PC-3 (cell line): ENCODE data around the gene CISD1.

Experiments used
- EZH2 ChIP-seq: fragments of 300-600 bp; sonication (generic); IDR thresholded peaks from one replicate; pipeline ENCODE4 v1.6.1; 2017; ENCODE audit warnings: antibody characterized with exemption, mild to moderate bottlenecking, low read length; ENCODE audit not compliant: unreplicated experiment
- EZH2phosphoT487 ChIP-seq: fragments of 300-600 bp; sonication (generic); IDR thresholded peaks from 2 replicates; pipeline ENCODE4 v1.6.1; 2018; ENCODE audit warnings: mild to moderate bottlenecking, antibody characterized with exemption, low read length, borderline replicate concordance
- TF ChIP-seq, protein P1 (sequence below): fragments of 300-600 bp; sonication (generic); conservative IDR thresholded peaks from 2 replicates; pipeline ENCODE4 v1.5.1; 2017; ENCODE audit warnings: antibody characterized with exemption, low read depth, mild to moderate bottlenecking, low read length

DNA sequence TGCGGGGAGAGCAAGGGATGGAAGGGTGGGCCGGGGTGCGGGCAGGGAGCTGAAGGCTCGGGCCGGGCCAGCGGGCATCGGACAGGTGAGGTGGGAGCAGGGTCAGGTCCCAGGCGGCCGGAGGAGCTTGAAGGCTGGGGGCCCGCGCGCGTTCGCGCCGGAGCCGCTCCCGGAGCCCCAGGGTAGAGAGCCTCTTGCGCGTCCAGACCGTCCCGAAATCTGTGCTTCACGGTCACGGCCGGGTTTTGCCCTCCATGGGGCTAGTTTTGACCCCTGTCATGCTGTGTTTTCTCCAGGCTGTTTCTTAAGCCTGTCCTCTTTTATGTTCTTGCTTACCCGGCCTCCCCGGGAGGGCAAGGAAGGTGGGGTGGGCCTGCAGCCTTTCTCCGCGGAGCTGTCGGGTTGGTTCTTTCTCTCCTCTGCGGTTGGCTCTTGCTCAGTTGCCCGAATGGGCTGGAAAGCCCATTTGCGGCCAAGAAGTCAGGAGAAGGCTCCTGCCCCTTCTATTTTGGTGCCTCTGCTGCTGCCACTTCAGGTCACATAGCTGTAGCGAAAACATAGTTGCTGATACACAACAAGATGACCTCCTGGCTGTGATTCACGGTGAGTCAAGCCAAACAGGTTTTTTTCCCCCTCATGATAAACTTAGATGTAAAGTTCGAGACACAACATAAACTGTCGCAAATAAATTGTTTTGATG, 66.5 kb downstream of the CISD1 start:
- TF ChIP-seq, protein P1, sequence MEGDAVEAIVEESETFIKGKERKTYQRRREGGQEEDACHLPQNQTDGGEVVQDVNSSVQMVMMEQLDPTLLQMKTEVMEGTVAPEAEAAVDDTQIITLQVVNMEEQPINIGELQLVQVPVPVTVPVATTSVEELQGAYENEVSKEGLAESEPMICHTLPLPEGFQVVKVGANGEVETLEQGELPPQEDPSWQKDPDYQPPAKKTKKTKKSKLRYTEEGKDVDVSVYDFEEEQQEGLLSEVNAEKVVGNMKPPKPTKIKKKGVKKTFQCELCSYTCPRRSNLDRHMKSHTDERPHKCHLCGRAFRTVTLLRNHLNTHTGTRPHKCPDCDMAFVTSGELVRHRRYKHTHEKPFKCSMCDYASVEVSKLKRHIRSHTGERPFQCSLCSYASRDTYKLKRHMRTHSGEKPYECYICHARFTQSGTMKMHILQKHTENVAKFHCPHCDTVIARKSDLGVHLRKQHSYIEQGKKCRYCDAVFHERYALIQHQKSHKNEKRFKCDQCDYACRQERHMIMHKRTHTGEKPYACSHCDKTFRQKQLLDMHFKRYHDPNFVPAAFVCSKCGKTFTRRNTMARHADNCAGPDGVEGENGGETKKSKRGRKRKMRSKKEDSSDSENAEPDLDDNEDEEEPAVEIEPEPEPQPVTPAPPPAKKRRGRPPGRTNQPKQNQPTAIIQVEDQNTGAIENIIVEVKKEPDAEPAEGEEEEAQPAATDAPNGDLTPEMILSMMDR: no peak
- TF ChIP-seq EZH2 (no peak), EZH2phosphoT487 (no peak)
